ENCODE data around the gene ZNF512. TPM values are rescaled to one million over a fixed set of nuclear protein-coding genes. Genes with fewer than 3 reads are reported as not detected.
A peak's percentile ranks its signal among the peaks of the same experiment; 100 is the strongest.

The ZNF512 gene
- total RNA-seq, 1 experiment from 2014 or later = not detected

DNA sequence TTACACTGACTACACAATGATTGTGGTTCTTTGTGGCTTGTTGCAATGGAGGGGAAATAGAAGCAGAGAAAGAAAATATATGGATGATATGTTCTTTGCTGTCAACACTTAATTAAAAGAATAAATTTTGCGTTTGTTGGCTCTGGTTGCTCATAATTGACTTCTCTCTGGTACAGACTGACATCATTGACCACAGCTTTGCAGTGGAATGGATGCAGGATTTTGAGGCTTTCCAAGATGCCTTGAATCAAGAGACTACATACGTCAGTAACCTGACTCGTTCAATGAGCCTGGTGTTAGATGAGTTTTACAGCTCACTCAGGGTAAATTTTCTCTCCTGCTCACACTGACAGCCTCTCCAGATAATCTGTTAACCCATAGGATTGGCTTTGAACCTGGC lies 55.9 kb downstream of the ZNF512 start:
- H2AFZ ChIP-seq (ENCODE audit: low read length) = no peak overlapping the region
- H3K9ac ChIP-seq (ENCODE audit: low read length) = peak overlapping the region; percentile 25; the same call in 1 of the 2 replicates
- ChIA-PET CTCF (no interaction called here), POLR2A (ENCODE audit: unreplicated experiment) (no interaction called here)
- H3K79me2 ChIP-seq (ENCODE audit: low read length) = no peaks in the 10 kb centered on the region
- no peaks in the 10 kb centered on the region for H3K27me3 ChIP-seq (ENCODE audit: low read length)
- DNase-seq (peak; percentile 18), ATAC-seq (no peak)
- H3K9me3 ChIP-seq (ENCODE audit: low read length) = no peaks in the 10 kb centered on the region
- peaks cover 22% of the 10 kb centered on the region for H3K4me1 ChIP-seq (ENCODE audit: insufficient read depth, low read length)
- H3K9me2 ChIP-seq (replicated peaks; ENCODE audit: low read length) = no peaks in the 10 kb centered on the region
- TF ChIP-seq, protein P1, sequence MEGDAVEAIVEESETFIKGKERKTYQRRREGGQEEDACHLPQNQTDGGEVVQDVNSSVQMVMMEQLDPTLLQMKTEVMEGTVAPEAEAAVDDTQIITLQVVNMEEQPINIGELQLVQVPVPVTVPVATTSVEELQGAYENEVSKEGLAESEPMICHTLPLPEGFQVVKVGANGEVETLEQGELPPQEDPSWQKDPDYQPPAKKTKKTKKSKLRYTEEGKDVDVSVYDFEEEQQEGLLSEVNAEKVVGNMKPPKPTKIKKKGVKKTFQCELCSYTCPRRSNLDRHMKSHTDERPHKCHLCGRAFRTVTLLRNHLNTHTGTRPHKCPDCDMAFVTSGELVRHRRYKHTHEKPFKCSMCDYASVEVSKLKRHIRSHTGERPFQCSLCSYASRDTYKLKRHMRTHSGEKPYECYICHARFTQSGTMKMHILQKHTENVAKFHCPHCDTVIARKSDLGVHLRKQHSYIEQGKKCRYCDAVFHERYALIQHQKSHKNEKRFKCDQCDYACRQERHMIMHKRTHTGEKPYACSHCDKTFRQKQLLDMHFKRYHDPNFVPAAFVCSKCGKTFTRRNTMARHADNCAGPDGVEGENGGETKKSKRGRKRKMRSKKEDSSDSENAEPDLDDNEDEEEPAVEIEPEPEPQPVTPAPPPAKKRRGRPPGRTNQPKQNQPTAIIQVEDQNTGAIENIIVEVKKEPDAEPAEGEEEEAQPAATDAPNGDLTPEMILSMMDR (conservative IDR thresholded peaks at IDR 0.05; ENCODE audit: low read depth, low read length) = no peak
- TF ChIP-seq EZH2phosphoT487 (IDR thresholded peaks at IDR 0.05; ENCODE audit: borderline replicate concordance, low read length) = no peak
- TF ChIP-seq EZH2 (IDR thresholded peaks at IDR 0.05; ENCODE audit: low read length, unreplicated experiment) = no peak
- H4K20me1 ChIP-seq (ENCODE audit: low read length) = no peaks in the 10 kb centered on the region
- H3K27ac ChIP-seq (ENCODE audit: low read length) = peak overlapping the region; percentile 81
- H3K4me3 ChIP-seq (ENCODE audit: low read length) = no peak overlapping the region
- H3F3A ChIP-seq (ENCODE audit: low read length, unreplicated experiment) = peaks cover 5% of the 10 kb centered on the region
- intact Hi-C loops (cut with micrococcal nuclease) = no loop called here
- no TSS peak for BruUV-seq (replicated peaks)
- H3K36me3 ChIP-seq (ENCODE audit: low read depth, low read length) = peaks cover 44% of the 10 kb centered on the region
- H3K4me2 ChIP-seq (ENCODE audit: low read length) = peak overlapping the region; percentile 21

DNA sequence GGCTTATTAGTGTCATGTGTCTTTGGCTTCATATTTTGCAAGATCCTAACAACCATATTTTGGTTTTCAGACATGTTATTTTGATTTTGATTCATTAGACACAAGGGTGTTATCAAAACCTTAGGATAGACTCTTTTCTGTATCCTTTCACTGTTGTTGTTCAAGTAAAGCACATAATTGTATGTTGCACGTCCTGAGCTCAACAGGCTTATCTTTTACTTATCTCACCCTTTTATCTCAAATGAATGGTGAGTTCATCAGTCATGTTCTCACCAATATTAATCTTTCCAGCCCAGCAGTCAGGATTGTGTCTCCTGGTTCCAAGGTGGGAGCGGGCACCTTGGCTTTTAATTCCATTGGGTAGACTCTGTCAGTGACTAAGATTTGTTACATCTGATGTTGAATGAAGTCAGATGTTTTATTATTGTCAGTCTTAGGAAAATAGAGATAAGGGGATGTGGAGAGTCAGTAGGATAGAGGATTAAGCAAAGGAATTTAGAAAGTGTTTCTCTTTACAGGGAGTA lies 57.9 kb downstream of the ZNF512 start:
- intact Hi-C loops (cut with micrococcal nuclease) = no loop called here
- POLR2A ChIA-PET (ENCODE audit: unreplicated experiment) = no interaction called here
- H3K4me3 ChIP-seq (ENCODE audit: low read length) = no peak overlapping the region
- peaks cover 5% of the 10 kb centered on the region for H3F3A ChIP-seq (ENCODE audit: low read length, unreplicated experiment)
- no peak overlapping the region for H3K27ac ChIP-seq (ENCODE audit: low read length)
- no peaks in the 10 kb centered on the region for H3K9me2 ChIP-seq (replicated peaks; ENCODE audit: low read length)
- TF ChIP-seq EZH2phosphoT487 (IDR thresholded peaks at IDR 0.05; ENCODE audit: borderline replicate concordance, low read length) = no peak
- TF ChIP-seq EZH2 (IDR thresholded peaks at IDR 0.05; ENCODE audit: low read length, unreplicated experiment) = no peak
- TF ChIP-seq, protein P1 (conservative IDR thresholded peaks at IDR 0.05; ENCODE audit: low read depth, low read length) = no peak
- H3K9me3 ChIP-seq (ENCODE audit: low read length) = no peaks in the 10 kb centered on the region
- no peaks in the 10 kb centered on the region for H4K20me1 ChIP-seq (ENCODE audit: low read length)
- no peaks in the 10 kb centered on the region for H3K79me2 ChIP-seq (ENCODE audit: low read length)
- no peak for ATAC-seq
- no peaks in the 10 kb centered on the region for H3K27me3 ChIP-seq (ENCODE audit: low read length)
- DNase-seq = no peak
- H3K36me3 ChIP-seq (ENCODE audit: low read depth, low read length) = peaks cover 39% of the 10 kb centered on the region; the same call in 1 of the 2 replicates
- CTCF ChIA-PET = no interaction called here
- peaks cover 22% of the 10 kb centered on the region for H3K4me1 ChIP-seq (ENCODE audit: insufficient read depth, low read length)
- H3K4me2 ChIP-seq (ENCODE audit: low read length) = no peak overlapping the region
- H3K9ac ChIP-seq (ENCODE audit: low read length) = no peak overlapping the region
- no peak overlapping the region for H2AFZ ChIP-seq (ENCODE audit: low read length)
- BruUV-seq (replicated peaks) = no TSS peak

DNA sequence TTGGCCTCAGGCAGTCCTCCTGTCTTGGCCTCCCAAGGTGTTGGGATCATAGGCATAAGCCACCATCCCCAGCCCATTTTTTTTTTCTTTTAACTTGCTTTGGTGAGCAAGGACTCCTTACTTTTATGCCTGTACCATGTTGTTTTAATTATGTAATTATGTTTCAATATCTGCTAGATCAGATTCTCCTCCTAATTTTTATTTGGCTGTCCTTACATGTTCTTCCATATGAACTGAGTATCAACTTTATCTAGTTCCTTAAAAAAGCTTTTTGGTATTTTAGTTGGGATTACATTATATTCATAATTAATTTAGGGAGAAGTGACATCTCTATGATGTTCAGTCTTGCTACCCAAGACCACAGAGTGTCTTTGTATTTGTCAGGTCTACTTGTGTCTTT lies 62.4 kb downstream of the ZNF512 start:
- TF ChIP-seq EZH2phosphoT487 (IDR thresholded peaks at IDR 0.05; ENCODE audit: borderline replicate concordance, low read length) = no peak
- no peak overlapping the region for H3K27ac ChIP-seq (ENCODE audit: low read length)
- no TSS peak for BruUV-seq (replicated peaks)
- H3K36me3 ChIP-seq (ENCODE audit: low read depth, low read length) = peaks cover 54% of the 10 kb centered on the region; the same call in 1 of the 2 replicates
- H3K4me2 ChIP-seq (ENCODE audit: low read length) = no peak overlapping the region
- no peak overlapping the region for H3K9ac ChIP-seq (ENCODE audit: low read length)
- H3K9me3 ChIP-seq (ENCODE audit: low read length) = no peaks in the 10 kb centered on the region
- no peaks in the 10 kb centered on the region for H4K20me1 ChIP-seq (ENCODE audit: low read length)
- ChIA-PET POLR2A (ENCODE audit: unreplicated experiment) (no interaction called here), CTCF (no interaction called here)
- H3K4me3 ChIP-seq (ENCODE audit: low read length) = no peak overlapping the region
- no peak for ATAC-seq
- H3K27me3 ChIP-seq (ENCODE audit: low read length) = no peaks in the 10 kb centered on the region
- H3F3A ChIP-seq (ENCODE audit: low read length, unreplicated experiment) = no peaks in the 10 kb centered on the region
- no peak for DNase-seq
- H3K9me2 ChIP-seq (replicated peaks; ENCODE audit: low read length) = no peaks in the 10 kb centered on the region
- intact Hi-C loops (cut with micrococcal nuclease) = no loop called here
- no peaks in the 10 kb centered on the region for H3K4me1 ChIP-seq (ENCODE audit: insufficient read depth, low read length)
- no peaks in the 10 kb centered on the region for H3K79me2 ChIP-seq (ENCODE audit: low read length)
- no peak overlapping the region for H2AFZ ChIP-seq (ENCODE audit: low read length)
